Measurements from ENCODE around the gene OR52E2.
"Not testable (repeated sequence)": the region's sequence is repeated elsewhere in the genome, so short reads cannot be mapped to it uniquely, and the experiment has no call there.

OR52E2 gene

DNA sequence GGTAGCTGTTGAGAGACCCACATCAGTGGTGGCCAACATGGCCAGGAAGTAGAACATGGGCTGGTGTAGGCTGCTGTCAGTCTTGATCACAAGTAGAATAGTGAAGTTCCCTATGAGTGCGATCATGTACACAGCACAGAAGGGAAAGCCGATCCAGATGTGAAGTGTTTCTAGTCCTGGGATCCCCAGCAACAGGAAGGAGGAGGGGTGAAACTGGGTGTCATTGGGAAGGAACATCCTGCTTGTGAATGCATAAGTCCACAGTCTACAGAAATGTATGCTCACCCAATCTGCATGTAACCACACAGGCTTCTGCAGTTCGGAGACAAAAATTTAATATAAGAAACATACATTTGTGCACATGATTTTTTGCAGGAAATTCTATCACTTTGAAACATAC is at the start of gene OR52E2:
TSS of gene OR52E2 (minus strand) at position 237 of the 400 bp plus-strand sequence. CDS start at position 237, 0 bp downstream.
- no peak for DNase-seq (ENCODE audit: low read depth in 2 of 2)

GRCh38 chr11:5107285-5107684 is 47.9 kb upstream of the OR52E2 start:
- DNase-seq (ENCODE audit: low read depth in 2 of 2), result no peak

GRCh38 chr11:5103066-5103465 is 43.6 kb upstream of the OR52E2 start:
- DNase-seq (ENCODE audit: low read depth in 2 of 2), result no peak

DNA sequence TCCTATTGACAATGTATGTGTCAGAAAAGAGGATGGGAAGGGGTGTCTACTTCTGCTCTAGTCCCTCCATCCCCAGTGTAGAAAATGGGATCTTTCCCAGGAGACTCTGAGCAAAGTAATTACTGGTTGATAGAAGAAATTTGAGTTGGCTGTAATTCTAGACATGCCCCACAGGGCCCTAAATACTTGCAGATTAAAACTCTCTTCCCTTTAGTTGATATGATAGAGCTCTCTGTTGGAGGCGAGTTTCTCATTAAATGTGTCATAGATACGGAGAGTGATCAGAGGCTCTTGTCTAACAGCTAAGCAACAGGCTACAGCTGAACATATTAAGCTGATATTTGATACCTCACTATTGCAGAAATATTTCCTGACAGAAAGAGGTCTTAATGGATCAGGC is 42.8 kb upstream of the OR52E2 start:
- no peak for DNase-seq (ENCODE audit: low read depth in 2 of 2)

GRCh38 chr11:5096011-5096410 is 36.6 kb upstream of the OR52E2 start:
- no peak for DNase-seq (ENCODE audit: low read depth in 2 of 2)

DNA sequence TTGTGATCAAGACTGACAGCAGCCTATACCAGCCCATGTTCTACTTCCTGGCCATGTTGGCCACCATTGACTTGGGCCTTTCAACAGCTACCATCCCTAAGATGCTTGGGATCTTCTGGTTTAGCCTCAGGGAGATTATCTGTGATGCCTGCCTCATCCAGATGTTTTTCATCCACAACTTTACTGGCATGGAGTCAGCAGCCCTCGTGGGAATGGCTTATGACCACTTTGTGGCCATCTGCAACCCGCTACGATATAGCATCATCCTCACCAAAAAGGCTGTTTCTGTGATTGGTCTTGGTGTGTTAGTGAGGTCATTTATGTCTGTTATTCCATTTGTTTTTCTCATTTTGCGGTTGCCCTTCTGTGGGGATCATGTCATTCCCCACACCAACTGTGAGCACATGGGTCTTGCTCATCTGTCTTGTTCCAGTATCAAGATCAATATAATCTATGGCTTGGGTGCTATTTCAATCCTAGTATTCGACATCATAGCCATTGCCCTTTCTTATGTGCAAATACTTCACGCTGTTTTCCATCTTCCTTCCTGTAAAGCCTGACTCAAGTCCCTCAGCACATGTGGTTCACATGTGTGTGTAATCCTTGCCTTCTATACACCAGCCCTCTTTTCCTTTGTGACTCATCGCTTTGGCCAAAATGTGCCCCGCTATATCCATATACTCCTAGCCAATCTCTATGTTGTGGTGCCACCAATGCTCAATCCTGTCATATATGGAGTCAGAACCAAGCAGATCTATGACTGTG is 33.6 kb upstream of the OR52E2 start:
- DNase-seq (ENCODE audit: low read depth in 2 of 2), result no peak

GRCh38 chr11:5090668-5091067 is 31.2 kb upstream of the OR52E2 start:
- no peak for DNase-seq (ENCODE audit: low read depth in 2 of 2)

DNA sequence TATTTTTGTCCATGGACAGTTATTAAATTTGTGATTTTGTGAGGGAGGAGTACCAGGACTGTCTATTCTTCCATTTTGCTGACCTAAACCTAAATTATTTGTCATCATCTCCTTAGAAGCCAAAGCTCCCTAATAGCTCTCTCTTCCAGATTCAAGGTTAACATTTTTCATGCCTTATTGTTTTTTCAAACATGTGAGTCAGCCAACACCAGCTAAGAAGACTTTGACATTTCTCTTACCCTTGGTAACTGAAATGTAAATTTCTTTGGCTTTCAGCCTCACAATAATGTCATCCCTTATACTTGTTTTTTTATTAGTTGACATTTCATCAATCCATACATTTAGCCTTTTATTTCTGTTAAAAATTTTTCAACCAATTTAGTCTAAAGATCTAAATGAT is 29.1 kb upstream of the OR52E2 start:
- DNase-seq (ENCODE audit: low read depth in 2 of 2), result no peak

GRCh38 chr11:5083602-5084001 is 24.2 kb upstream of the OR52E2 start:
- DNase-seq (ENCODE audit: low read depth in 2 of 2), result no peak

DNA sequence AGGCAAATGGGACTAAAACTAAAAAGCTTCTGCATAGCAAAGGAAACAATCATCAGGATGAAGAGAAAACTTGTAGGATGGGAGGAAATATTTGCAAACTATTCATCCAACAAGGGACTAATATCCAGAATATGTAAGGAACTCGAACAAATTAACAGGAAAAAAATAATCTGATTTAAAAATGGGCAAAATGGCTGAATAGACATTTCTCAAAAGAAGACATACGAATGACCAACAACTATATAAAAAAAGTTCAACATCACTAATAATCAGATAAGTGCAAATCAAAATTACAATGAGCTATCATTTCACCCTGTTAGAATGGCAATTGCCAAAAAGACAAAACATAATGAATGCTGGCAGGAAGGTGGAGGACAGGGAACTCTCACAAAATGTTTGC is 22.0 kb upstream of the OR52E2 start:
- no peak for DNase-seq (ENCODE audit: low read depth in 2 of 2)

GRCh38 chr11:5071799-5072198 is 12.4 kb upstream of the OR52E2 start:
- no peak for DNase-seq (ENCODE audit: low read depth in 2 of 2)

- DNase-seq (ENCODE audit: low read depth in 2 of 2), result no peak
Measured at GRCh38 chr11:5069272-5069671, 9.8 kb upstream of the OR52E2 start, which contains the start of gene OR52E1. Gene OR52E1 (plus strand): TSS chr11:5069572.

GRCh38 chr11:5065027-5065426 is 5.6 kb upstream of the OR52E2 start:
- DNase-seq (ENCODE audit: low read depth in 2 of 2), result no peak

GRCh38 chr11:5058679-5059078 is 748 bp downstream of the OR52E2 start:
- not testable (repeated sequence) for DNase-seq (ENCODE audit: low read depth in 2 of 2)

DNA sequence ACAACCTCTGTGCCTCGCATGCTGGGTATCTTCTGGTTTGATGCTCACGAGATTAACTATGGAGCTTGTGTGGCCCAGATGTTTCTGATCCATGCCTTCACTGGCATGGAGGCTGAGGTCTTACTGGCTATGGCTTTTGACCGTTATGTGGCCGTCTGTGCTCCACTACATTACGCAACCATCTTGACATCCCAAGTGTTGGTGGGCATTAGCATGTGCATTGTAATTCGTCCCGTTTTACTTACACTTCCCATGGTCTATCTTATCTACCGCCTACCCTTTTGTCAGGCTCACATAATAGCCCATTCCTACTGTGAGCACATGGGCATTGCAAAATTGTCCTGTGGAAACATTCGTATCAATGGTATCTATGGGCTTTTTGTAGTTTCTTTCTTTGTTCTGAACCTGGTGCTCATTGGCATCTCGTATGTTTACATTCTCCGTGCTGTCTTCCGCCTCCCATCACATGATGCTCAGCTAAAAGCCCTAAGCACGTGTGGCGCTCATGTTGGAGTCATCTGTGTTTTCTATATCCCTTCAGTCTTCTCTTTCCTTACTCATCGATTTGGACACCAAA is 12.6 kb downstream of the OR52E2 start:
- no peak for DNase-seq (ENCODE audit: low read depth in 2 of 2)

- DNase-seq (ENCODE audit: low read depth in 2 of 2), result no peak
Measured at GRCh38 chr11:5046226-5046625, 13.2 kb downstream of the OR52E2 start, which contains the start of gene OR52J3. Gene OR52J3 (plus strand): TSS chr11:5046526. CDS start chr11:5046526, 0 bp downstream.

GRCh38 chr11:5043380-5043779 is 16.0 kb downstream of the OR52E2 start:
- DNase-seq (ENCODE audit: low read depth in 2 of 2), result no peak

DNA sequence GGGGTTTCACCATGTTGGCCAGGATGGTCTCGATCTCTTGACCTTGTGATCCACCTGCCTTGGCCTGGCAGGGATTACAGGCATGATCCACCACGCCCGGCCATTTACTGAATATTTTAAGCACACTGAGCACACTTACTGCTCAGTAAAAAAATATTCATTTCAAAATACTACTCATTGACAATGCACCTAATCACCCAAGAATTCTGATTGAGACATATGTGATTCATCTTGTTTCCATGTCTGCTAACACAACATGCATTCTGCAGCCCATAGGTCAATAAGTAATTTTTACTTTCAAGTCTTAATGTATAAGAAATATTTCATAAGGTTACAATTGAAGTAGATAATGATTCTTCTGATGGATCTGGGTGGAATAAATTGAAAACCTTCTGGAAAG is 17.3 kb downstream of the OR52E2 start:
- no peak for DNase-seq (ENCODE audit: low read depth in 2 of 2)

- DNase-seq (ENCODE audit: low read depth in 2 of 2), result no peak
Measured at GRCh38 chr11:5040876-5041275, 18.6 kb downstream of the OR52E2 start.

DNA sequence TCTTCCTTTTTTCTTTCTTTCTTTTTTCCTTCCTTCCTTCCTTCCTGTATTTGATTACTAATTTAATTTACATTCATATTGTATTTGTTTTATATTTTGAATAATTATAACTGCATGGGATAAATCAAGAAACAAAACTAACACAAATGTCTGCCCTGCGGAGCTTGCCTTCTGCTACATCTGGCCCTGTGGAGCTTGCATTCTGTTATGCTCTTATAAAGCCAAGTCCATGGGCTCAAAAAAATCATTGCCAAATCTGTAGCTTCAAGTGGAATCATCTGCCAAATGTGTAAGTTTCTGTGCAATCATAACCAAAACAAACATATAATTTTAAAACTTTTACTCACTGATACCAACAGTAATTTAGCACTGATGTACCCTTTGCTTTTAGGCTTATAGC is 21.1 kb downstream of the OR52E2 start:
- no peak for DNase-seq (ENCODE audit: low read depth in 2 of 2)

DNA sequence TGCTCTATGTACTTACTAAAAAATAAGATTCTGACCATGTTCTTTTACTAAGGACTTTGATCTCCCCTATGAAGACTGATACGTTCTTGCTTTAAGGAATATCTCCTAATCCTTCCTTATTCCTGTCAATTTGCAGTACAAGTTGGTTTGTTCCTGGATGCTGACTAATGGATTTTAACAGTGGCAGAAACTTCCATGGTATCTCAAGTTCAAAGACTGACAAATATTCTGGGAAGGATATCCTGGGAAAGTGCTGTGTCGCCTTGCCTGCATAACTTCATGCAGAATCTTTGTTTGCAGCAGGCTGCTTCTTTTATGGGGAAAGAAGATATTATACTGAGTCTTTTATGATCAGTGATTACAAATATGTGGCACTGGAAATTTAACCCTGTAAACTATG is 21.5 kb downstream of the OR52E2 start:
- no peak for DNase-seq (ENCODE audit: low read depth in 2 of 2)

DNA sequence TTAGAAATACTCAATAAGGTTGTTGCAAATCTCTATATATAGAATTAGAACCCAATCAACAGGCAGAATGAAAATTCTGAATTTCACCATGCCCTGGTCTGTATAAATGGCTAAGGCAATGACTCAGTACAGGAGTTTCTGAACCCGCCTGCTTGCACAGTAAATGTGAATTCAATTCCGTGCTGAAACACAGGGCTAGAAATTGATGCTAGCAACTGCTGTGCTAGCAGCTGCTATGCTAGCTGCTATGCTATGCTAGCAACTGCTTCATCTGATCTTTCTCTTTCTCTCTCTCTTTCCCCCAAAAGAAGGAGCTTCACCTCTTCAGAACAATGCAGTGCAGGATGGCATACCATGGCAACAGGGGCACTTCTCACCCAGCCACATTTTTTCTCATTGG is 22.8 kb downstream of the OR52E2 start:
- no peak for DNase-seq (ENCODE audit: low read depth in 2 of 2)

GRCh38 chr11:5021996-5022395 is 37.4 kb downstream of the OR52E2 start:
- DNase-seq (ENCODE audit: low read depth in 2 of 2), result no peak

All from stimulated activated CD4-positive, alpha-beta T cell treated with anti-CD3 and anti-CD28 coated beads, Interleukin-1b, Interleukin-23, amount 100 ng/mL, for 1 hour (primary cell).